LNCAP (cell line): ENCODE data around the gene MAP3K5.

Experiments used
- CTCF ChIP-seq: fragments of 450-650 bp; IDR thresholded peaks from 2 replicates; pipeline ENCODE4 v1.5.1; 2017; ENCODE audit warnings: mild to moderate bottlenecking

MAP3K5 gene

GRCh38 chr6:136772685-136773472, 19.4 kb downstream of the MAP3K5 start:
- no peak for TF ChIP-seq CTCF

GRCh38 chr6:136771306-136771705, 21.0 kb downstream of the MAP3K5 start:
- no peak for TF ChIP-seq CTCF

GRCh38 chr6:136769759-136770158, 22.5 kb downstream of the MAP3K5 start:
- no peak for TF ChIP-seq CTCF

GRCh38 chr6:136769124-136769523, 23.2 kb downstream of the MAP3K5 start:
- no peak for TF ChIP-seq CTCF

- no peak for TF ChIP-seq CTCF
These were observed 24.5 kb downstream of the MAP3K5 start for GRCh38 chr6:136767570-136768309.

GRCh38 chr6:136767103-136767502, 25.2 kb downstream of the MAP3K5 start:
- no peak for TF ChIP-seq CTCF

- no peak for TF ChIP-seq CTCF
These were observed 26.0 kb downstream of the MAP3K5 start for GRCh38 chr6:136766274-136766673.
